Heart right ventricle (tissue), 16 donors: Measurements from ENCODE around the gene NT5DC3. TPM values are rescaled to one million over a fixed set of nuclear protein-coding genes. Genes with fewer than 3 reads are reported as not detected.

ENCODE experiments used
- ATAC-seq, 8 donors: fragments of 200-7000 bp; cut with Tn5 transposase; one replicate each; pipeline ENCODE4 v1.9.1; 2020; ENCODE audit warnings: mild to moderate bottlenecking in 8 of 8, moderate library complexity in 8 of 8, moderate number of reproducible peaks in 1 of 8
- DNase-seq, 2 donors: peaks; one replicate each; pipeline ENCODE4 v3.0.0-alpha.2; 2020
- H3K27ac ChIP-seq, 10 donors: fragments of 200-600 bp; sonication (generic) in 2 of 10; one replicate each; pipeline versions ENCODE4 v1.5.0 to v1.8.0; 2020 to 2022; ENCODE audit warnings: mild to moderate bottlenecking in 3 of 10
- H3K27me3 ChIP-seq, 7 donors: fragments of 200-600 bp; one replicate each; pipeline ENCODE4 v1.8.0; 2021 to 2022; ENCODE audit warnings: mild to moderate bottlenecking in 2 of 7
- H3K36me3 ChIP-seq, 9 donors: fragments of 200-600 bp; sonication (generic) in 1 of 9; one replicate each; pipeline versions ENCODE4 v1.5.0 to v1.8.0; 2020 to 2022; ENCODE audit warnings: mild to moderate bottlenecking in 2 of 9
- H3K4me1 ChIP-seq, 9 donors: fragments of 200-600 bp; sonication (generic) in 1 of 9; one replicate each; pipeline versions ENCODE4 v1.5.0 to v1.8.0; 2020 to 2022; ENCODE audit warnings: mild to moderate bottlenecking in 4 of 9
- H3K4me3 ChIP-seq, 10 donors: fragments of 200-600 bp; sonication (generic) in 2 of 10; one replicate each; pipeline versions ENCODE4 v1.5.0 to v1.8.0; 2020 to 2022; ENCODE audit warnings: mild to moderate bottlenecking in 7 of 10, moderate library complexity in 2 of 10
- H3K9me3 ChIP-seq, 11 donors: fragments of 200-600 bp in 10 of 11; sonication (generic) in 2 of 11; one replicate each; pipeline versions ENCODE4 v1.5.0 to v1.8.0; 2013 to 2022; ENCODE audit warnings: mild to moderate bottlenecking in 2 of 11, control low read depth in 1 of 11, moderate library complexity in 1 of 11
- WGBS, 2 donors: extraction: QIAGEN DNeasy Blood & Tissue Kit; methylation state at CpG; one replicate each; pipeline ENCODE4 v1.1.7; 2013; ENCODE audit warnings: inconsistent platforms in 1 of 2; 5-methylcytosine and 5-hydroxymethylcytosine counted together
- intact Hi-C, 10 donors: fragments of 100-400 bp; cut with DNase I; formaldehyde crosslinking; loops; one replicate each; pipeline versions ENCODE4 v1.11.1 to v1.14.2; 2022
- polyA plus RNA-seq, 2 donors: library from polyadenylated mRNA; stranded (reverse); fragments of 200-250 nt; gene quantifications; one replicate each; pipeline ENCODE4 v1.2.3, GENCODE V29; 2013
- total RNA-seq, 10 donors: library from RNA; stranded (reverse); fragmentation: NEBNext Ultra II Directional in 3 of 10; extraction: Animal tissue kit (Norgen Biotek cat#: 25700) in 3 of 10; gene quantifications; one replicate each; pipeline versions ENCODE4 v1.2.1 to v1.2.4, GENCODE V29; 2021 to 2023
- TF ChIP-seq, protein P1 (sequence below), 9 donors: fragments of 200-600 bp; sonication (generic) in 2 of 9; IDR thresholded peaks; one replicate each; pipeline versions ENCODE4 v1.5.0 to v1.8.0; 2021 to 2022; ENCODE audit warnings: antibody characterized with exemption in 9 of 9, mild to moderate bottlenecking in 5 of 9, moderate library complexity in 1 of 9
- donor health status: Arrhythmogenic right ventricular cardiomyopathy.
- donor health status: ischemic (EF 13 %, LVEDD 7.1; RV severe dilation, severe dysfunction).
- donor health status: healthy with polysubstance abuse.
- donor health status: DM: no; HTN: yes; CAD: no.
- donor health status: DM: no; HTN: no; CAD: no.
- donor health status: ischemic (EF 25% LVEDD 6.9; RV normal size, moderate dysfunction).
- donor health status: ischemic (EF 25% LVEDD 5.7; RV mildly dilated, moderate dysfunction).
- donor health status: healthy.
- donor health status: DM: yes; HTN: yes; CAD: no.
- donor health status: Ischemic cardiomyopathy.
- donor health status: ischemic (EF 35%, LVEDD 5.7; RV mildly dilated, moderate dysfunction).
- donor health status: nonischemic (EF 11% LVEDD 7.7; RV severe dilation, severe dysfunction).
- donor health status: DM: yes; HTN: yes; CAD: no.
- donor health status: PGD.
- donor health status: ischemic (EF 29% LVEDD 5.4; RV normal size, mild dysfunction).
- donor health status: nonischemic (EF 23%, LVEDD 6.1; RV moderate dilation, normal function).

NT5DC3 gene
- total and polyA plus RNA-seq, 12 donors, result 1.0 to 4.9 (median 3.4) TPM

DNA sequence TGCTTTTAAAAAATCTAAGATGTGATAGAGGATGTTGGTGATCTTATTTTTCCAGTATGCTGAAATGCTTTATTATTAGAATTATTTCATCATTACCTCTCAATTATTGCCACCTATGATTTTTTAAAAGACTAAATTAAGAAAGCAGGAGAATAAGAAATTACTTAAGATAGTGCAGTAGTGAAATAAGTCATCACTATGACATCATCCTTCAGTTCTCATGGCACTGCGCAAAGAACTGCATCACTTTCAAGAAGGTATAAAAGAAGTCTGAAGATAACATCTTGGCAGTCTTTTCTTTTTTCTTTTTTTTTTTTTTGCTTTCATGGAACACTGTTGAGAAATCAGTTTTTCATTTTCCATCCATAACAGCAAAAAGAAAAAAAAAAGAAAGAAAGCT, 24.4 kb downstream of the NT5DC3 start:
- no peak for DNase-seq
- intact Hi-C loops, result no loop called here
- Histone ChIP-seq H3K27ac (no peak overlapping the region), H3K4me3 (no peak overlapping the region), H3K9me3 (peaks cover 0 to 9% (median 0%) of the 10 kb centered on the region in 11 donors), H3K27me3 (no peaks in the 10 kb centered on the region), H3K4me1 (peaks cover 0 to 8% (median 0%) of the 10 kb centered on the region in 9 donors), H3K36me3 (no peaks in the 10 kb centered on the region)
- TF ChIP-seq, protein P1, sequence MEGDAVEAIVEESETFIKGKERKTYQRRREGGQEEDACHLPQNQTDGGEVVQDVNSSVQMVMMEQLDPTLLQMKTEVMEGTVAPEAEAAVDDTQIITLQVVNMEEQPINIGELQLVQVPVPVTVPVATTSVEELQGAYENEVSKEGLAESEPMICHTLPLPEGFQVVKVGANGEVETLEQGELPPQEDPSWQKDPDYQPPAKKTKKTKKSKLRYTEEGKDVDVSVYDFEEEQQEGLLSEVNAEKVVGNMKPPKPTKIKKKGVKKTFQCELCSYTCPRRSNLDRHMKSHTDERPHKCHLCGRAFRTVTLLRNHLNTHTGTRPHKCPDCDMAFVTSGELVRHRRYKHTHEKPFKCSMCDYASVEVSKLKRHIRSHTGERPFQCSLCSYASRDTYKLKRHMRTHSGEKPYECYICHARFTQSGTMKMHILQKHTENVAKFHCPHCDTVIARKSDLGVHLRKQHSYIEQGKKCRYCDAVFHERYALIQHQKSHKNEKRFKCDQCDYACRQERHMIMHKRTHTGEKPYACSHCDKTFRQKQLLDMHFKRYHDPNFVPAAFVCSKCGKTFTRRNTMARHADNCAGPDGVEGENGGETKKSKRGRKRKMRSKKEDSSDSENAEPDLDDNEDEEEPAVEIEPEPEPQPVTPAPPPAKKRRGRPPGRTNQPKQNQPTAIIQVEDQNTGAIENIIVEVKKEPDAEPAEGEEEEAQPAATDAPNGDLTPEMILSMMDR (IDR thresholded peaks at IDR 0.05), result no peak
- ATAC-seq, result no peak
- WGBS, 2 donors, result 97% methylated on average over 1 of the region's 1 CpG

DNA sequence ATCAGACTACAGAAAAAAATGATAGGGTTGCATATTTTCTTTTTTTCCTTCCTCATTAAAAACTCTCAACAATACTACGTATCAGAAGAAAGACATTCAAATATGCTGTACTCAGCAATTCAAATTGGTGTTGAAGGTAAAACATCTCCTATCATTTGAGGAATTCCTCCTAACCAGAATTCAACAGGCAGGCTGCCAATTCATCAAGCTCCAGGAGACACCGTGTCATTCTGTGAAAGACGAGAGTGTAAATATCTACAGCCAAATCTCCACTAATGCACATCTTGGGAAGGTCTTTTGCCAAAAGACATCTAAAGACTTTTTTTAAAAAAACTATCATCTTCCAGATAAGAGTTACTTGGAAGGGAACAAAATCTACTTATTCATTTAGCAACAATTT, 26.6 kb downstream of the NT5DC3 start:
- ATAC-seq (no peak), DNase-seq (no peak)
- H3K27ac ChIP-seq, result no peak overlapping the region
- intact Hi-C loops, result no loop called here
- no peak overlapping the region for H3K4me3 ChIP-seq
- H3K27me3 ChIP-seq, result no peaks in the 10 kb centered on the region
- 49 to 64% methylated on average over 3 of the region's 3 CpGs for WGBS, 2 donors
- H3K4me1 ChIP-seq, result peaks cover 0 to 8% (median 0%) of the 10 kb centered on the region in 9 donors
- H3K36me3 ChIP-seq, result no peaks in the 10 kb centered on the region
- TF ChIP-seq, protein P1 (IDR thresholded peaks at IDR 0.05), result no peak
- no peaks in the 10 kb centered on the region for H3K9me3 ChIP-seq

DNA sequence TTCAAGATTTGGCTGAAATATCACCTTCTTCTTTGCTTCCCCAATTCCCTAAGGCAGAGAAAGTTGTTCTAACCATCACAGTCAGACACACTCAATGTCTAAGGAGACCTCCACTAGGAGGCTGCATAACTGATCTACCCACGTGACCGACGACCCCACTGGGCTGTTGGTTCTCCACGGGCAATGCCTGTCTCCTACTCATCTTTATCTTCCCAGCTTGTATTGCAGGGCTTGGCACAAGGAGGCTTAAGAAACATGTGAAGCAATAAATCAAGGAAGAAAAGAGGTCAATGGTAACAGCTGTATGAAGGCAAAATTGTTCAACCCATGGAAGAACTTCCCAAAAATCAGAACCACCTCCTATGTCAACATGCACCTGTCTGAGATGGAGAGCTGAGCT, 27.1 kb downstream of the NT5DC3 start:
- ATAC-seq (no peak), DNase-seq (no peak)
- Histone ChIP-seq H3K9me3 (no peaks in the 10 kb centered on the region), H3K4me1 (peaks cover 0 to 8% (median 0%) of the 10 kb centered on the region in 9 donors), H3K27me3 (no peaks in the 10 kb centered on the region), H3K4me3 (no peak overlapping the region), H3K27ac (peak overlapping the region in 1 of 10 donors; percentile 29), H3K36me3 (no peaks in the 10 kb centered on the region)
- 72 to 73% methylated on average over 4 of the region's 4 CpGs for WGBS, 2 donors
- TF ChIP-seq, protein P1 (IDR thresholded peaks at IDR 0.05), result no peak
- intact Hi-C loops, result no loop called here

DNA sequence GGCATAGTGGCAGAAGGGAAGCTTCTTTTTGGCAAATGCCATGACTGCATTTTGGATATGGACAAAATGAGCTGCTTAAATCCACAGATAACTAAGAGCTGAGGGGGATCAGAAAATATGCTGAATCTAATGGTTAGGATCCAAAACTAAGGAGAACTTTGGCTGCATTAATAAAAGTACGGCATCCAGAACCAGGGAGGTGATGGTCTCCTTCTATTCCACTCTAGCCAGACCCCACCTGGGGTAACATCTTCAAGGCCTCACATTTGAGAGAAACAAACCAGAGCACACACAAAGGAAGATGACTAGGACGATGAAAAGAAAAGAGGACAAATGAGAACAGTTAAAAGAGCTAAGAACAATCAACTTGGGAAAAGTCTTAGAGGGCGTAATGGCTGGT, 27.6 kb downstream of the NT5DC3 start:
- H3K4me3 ChIP-seq, result no peak overlapping the region
- no peaks in the 10 kb centered on the region for H3K27me3 ChIP-seq
- ATAC-seq (no peak), DNase-seq (no peak)
- 94 to 97% methylated on average over 3 of the region's 3 CpGs for WGBS, 2 donors
- H3K36me3 ChIP-seq, result no peaks in the 10 kb centered on the region
- peaks cover 0 to 8% (median 0%) of the 10 kb centered on the region in 9 donors for H3K4me1 ChIP-seq
- H3K27ac ChIP-seq, result no peak overlapping the region
- H3K9me3 ChIP-seq, result no peaks in the 10 kb centered on the region
- TF ChIP-seq, protein P1 (IDR thresholded peaks at IDR 0.05), result no peak
- intact Hi-C loops, result no loop called here
